ENCODE results near the gene ARID4B.
"Not testable (repeated sequence)": the region's sequence is repeated elsewhere in the genome, so short reads cannot be mapped to it uniquely, and the experiment has no call there.

Gene ARID4B

DNA sequence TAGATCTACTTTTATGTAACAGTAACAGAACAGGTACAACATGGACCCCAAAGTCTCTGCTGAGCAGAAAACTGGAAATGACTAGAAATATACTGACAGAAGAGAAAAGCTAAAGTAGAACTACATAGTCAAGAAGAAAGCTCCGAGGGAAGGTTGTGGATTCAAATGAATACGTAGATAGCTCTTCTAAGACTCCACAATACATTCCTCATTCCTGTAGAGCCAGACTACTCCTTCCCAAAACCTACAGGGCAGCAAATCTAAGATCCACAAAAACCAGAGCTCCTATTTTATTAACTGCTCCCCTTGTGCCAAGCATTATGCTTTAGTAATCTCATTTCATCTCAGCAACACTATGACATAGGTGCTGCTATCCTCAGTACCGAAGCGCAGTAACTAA lies 35.2 kb downstream of the ARID4B start:
- H3K4me3 ChIP-seq (ENCODE audit: low read length): no peak overlapping the region
- peaks cover 19% of the 10 kb centered on the region for H3K4me1 ChIP-seq (ENCODE audit: insufficient read depth, low read length)
- no peak overlapping the region for H3K9ac ChIP-seq (ENCODE audit: low read depth, low read length)
- no peak overlapping the region for H3K27ac ChIP-seq (ENCODE audit: low read depth, low read length)
- H3K27me3 ChIP-seq (ENCODE audit: insufficient read depth, low read length): no peaks in the 10 kb centered on the region
- peaks cover 3% of the 10 kb centered on the region for H3K9me3 ChIP-seq (ENCODE audit: insufficient read depth, low read depth, low read length)
- H3K36me3 ChIP-seq (ENCODE audit: insufficient read depth, low read length): peaks cover 1% of the 10 kb centered on the region; the same call in 1 of the 2 replicates
- 88% methylated on average over 4 of the region's 4 CpGs for WGBS

DNA sequence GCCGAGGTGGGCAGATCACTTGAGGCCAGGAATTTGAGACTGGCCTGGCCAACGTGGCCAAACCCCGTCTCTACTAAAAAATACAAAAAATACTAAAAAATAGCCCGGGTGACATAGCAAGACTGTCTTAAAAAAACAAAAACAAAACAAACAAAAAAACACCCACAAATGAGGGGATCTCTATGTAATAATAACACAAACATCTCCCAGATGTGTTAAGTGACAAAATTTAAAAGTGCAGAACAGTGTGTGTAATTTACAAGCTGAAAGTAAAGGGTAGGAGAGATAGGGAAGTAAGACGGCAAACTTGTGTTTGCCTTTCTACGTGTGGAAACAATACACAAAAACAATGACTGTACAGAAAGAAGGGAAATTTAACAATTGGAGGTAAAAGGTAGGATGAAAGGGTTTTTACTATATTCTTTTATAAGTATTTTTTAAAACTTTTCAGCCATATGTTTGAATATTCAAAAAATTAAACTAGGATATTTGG lies 36.3 kb downstream of the ARID4B start:
- Histone ChIP-seq H3K27ac (ENCODE audit: low read depth, low read length) (no peak overlapping the region), H3K4me1 (ENCODE audit: insufficient read depth, low read length) (peaks cover 30% of the 10 kb centered on the region), H3K36me3 (ENCODE audit: insufficient read depth, low read length) (no peaks in the 10 kb centered on the region), H3K9ac (ENCODE audit: low read depth, low read length) (no peak overlapping the region), H3K27me3 (ENCODE audit: insufficient read depth, low read length) (no peaks in the 10 kb centered on the region), H3K4me3 (ENCODE audit: low read length) (no peak overlapping the region), H3K9me3 (ENCODE audit: insufficient read depth, low read depth, low read length) (0 out of 2 replicates have a peak, but pooled peaks cover 3% of the 10 kb centered on the region)
- 95% methylated on average over 5 of the region's 6 CpGs for WGBS

DNA sequence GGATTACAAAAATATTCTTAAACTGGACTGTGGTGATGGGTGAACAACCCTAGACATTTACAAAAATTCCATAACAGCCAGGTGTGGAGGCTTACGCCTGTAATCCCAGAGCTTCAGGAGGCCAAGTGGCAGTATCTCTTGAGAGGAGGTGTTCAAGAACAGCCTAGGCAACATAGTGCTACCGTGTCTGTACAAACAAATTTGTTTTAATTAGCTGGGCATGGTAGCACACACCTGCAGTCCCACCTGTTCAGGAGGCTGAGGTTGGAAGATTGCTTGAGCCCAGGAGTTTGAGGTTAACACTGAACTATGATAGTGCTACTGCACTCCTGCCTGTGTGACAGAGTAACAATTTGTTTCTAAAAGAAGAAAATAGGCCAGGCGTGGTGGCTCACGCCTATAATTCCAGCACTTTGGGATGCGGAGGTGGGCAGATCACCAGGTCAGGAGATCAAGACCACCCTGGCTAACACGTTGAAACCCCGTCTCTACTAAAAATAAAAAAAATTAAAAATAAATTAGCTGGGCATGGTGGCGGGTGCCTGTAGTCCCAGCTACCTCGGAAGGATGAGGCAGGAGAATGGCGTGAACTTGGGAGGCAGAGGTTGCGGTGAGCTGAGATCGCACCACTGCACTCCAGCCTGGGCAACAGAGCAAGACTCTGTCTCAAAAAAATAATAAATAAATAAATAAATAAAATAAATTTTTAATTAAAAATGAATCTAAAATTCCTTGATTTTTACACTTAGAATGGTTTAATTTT lies 37.1 kb downstream of the ARID4B start:
- Histone ChIP-seq H3K4me3 (ENCODE audit: low read length) (no peak overlapping the region), H3K4me1 (ENCODE audit: insufficient read depth, low read length) (peaks cover 34% of the 10 kb centered on the region), H3K9me3 (ENCODE audit: insufficient read depth, low read depth, low read length) (no peaks in the 10 kb centered on the region), H3K9ac (ENCODE audit: low read depth, low read length) (no peak overlapping the region), H3K27me3 (ENCODE audit: insufficient read depth, low read length) (no peaks in the 10 kb centered on the region), H3K36me3 (ENCODE audit: insufficient read depth, low read length) (no peaks in the 10 kb centered on the region), H3K27ac (ENCODE audit: low read depth, low read length) (no peak overlapping the region)
- WGBS: 89% methylated on average over 11 of the region's 12 CpGs

DNA sequence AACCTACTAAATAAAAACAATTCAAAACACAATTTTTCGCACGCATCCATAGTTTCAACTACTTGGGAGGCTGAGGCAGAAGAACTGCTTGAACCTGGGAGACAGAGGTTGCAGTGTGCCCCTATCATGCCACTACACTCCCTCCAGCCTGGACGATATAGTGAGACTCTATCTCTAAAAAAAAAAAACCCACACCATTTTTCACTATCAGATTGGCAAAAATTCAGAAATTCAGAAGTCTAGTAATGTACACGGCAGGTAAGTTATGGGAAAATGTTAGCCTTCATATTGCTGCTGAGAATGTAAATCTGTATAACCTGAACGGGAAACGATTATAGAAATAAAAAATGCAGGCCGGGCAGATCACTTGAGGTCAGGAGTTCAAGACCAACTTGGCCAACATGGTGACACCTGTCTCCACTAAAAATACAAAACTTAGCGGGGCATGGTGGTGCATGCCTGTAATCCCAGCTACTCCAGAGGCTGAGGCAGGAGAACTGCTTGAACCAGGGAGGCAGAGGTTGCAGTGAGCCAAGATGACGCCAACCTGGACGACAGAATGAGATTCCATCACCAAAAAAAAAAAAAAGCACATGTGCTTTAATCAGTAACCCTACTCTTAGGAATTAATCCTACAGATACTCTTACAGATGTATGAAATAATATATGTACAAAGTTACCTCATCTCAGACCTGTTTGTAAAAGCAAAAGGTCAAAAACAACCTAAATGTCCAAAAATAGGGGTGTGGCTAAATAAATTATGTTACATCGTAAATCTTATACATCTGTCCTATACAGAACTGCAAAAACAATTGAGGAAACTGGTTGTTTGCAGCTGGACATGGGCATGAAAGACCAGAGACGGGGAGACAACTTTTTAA lies 37.9 kb downstream of the ARID4B start:
- H3K4me1 ChIP-seq (ENCODE audit: insufficient read depth, low read length): peaks cover 32% of the 10 kb centered on the region
- H3K9ac ChIP-seq (ENCODE audit: low read depth, low read length): no peak overlapping the region
- H3K36me3 ChIP-seq (ENCODE audit: insufficient read depth, low read length): no peaks in the 10 kb centered on the region
- WGBS: 95% methylated on average over 11 of the region's 12 CpGs
- H3K27me3 ChIP-seq (ENCODE audit: insufficient read depth, low read length): no peaks in the 10 kb centered on the region
- no peak overlapping the region for H3K27ac ChIP-seq (ENCODE audit: low read depth, low read length)
- no peaks in the 10 kb centered on the region for H3K9me3 ChIP-seq (ENCODE audit: insufficient read depth, low read depth, low read length)
- H3K4me3 ChIP-seq (ENCODE audit: low read length): no peak overlapping the region

DNA sequence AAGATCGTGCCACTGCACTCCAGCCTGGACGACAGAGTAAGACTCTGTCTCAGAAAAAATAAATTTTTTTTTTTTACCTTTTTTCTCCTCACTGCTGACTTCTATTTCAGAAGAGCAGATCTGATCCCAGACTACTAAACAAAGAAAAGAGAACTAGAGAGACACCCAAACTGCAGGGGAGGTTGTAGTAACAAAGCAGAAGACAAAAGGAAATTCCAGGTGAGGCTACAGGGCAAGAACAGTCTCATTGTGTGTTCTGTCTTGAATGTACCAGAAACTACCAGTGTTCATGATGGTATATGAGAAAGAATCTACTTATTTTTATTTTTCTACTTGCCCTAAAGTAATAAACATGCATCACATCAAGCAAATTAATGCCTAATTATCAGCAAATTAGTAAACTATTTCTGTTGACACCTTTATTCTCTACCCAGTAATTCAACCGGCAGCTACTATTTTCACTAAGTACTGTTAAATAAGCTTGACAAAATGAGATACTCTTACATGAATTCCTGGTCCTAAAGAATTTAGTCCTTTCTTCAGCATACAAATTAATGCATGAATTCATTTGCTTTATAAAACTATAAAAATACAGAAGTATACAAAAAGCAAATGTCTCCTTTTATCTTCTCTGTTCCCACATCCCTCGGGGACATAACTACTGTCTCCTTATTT lies 40.6 kb downstream of the ARID4B start:
- no peak overlapping the region; the same call in 1 of the 2 replicates for H3K27ac ChIP-seq (ENCODE audit: low read depth, low read length)
- peaks cover 27% of the 10 kb centered on the region for H3K4me1 ChIP-seq (ENCODE audit: insufficient read depth, low read length)
- H3K9me3 ChIP-seq (ENCODE audit: insufficient read depth, low read depth, low read length): no peaks in the 10 kb centered on the region
- H3K9ac ChIP-seq (ENCODE audit: low read depth, low read length): no peak overlapping the region
- no peaks in the 10 kb centered on the region for H3K27me3 ChIP-seq (ENCODE audit: insufficient read depth, low read length)
- H3K36me3 ChIP-seq (ENCODE audit: insufficient read depth, low read length): no peaks in the 10 kb centered on the region
- no peak overlapping the region for H3K4me3 ChIP-seq (ENCODE audit: low read length)
- WGBS: 94% methylated on average over 4 of the region's 4 CpGs

DNA sequence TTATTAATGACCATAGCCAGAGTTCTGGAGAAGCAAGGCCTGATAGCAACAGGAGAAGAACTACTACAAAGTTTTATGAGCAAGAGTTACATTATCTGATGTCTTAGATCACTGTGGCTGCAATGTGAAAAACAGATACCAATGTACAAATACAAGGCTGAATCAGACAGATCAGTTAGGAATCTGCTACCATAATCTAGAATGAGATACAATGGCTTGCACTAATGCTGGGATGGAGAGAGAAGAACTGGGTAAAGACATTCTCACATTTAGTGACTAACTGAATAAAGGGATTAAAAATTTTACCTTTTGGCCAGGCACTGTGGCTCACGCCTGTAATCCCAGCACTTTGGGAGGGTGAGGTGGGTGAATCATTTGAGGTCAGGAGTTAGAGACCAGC lies 41.3 kb downstream of the ARID4B start:
- Histone ChIP-seq H3K9me3 (ENCODE audit: insufficient read depth, low read depth, low read length) (no peaks in the 10 kb centered on the region), H3K4me1 (ENCODE audit: insufficient read depth, low read length) (peaks cover 33% of the 10 kb centered on the region), H3K27me3 (ENCODE audit: insufficient read depth, low read length) (no peaks in the 10 kb centered on the region), H3K36me3 (ENCODE audit: insufficient read depth, low read length) (no peaks in the 10 kb centered on the region), H3K4me3 (ENCODE audit: low read length) (no peak overlapping the region), H3K27ac (ENCODE audit: low read depth, low read length) (no peak overlapping the region; the same call in 1 of the 2 replicates), H3K9ac (ENCODE audit: low read depth, low read length) (no peak overlapping the region)
- 89% methylated on average over 1 of the region's 1 CpG for WGBS

DNA sequence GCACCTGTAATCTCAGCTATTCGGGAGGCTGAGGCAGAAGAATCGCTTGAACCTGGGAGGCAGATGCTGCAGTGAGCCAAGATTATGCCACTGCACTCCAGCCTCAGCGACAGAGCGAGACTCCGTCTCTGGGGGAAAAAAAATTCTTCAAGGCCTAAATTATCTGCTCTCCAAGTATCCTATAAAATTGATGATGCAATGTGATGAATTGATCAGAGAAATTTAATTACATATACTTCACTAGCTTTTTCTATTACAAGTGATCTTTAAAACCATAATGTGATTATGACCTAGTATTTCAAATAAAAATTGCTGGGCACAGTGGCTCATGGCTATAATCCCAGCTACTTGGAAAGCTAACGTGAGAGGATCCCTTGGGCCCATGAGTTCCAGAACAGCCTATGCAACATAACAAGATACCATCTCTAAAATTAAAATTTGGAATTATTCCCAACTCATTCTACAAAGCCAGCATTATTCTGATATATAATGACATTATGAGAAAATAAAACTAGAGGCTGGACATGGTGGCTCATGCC lies 43.7 kb downstream of the ARID4B start:
- no peaks in the 10 kb centered on the region for H3K36me3 ChIP-seq (ENCODE audit: insufficient read depth, low read length)
- WGBS: 96% methylated on average over 6 of the region's 6 CpGs
- peaks cover 52% of the 10 kb centered on the region for H3K4me1 ChIP-seq (ENCODE audit: insufficient read depth, low read length)
- H3K27ac ChIP-seq (ENCODE audit: low read depth, low read length): no peak overlapping the region
- H3K4me3 ChIP-seq (ENCODE audit: low read length): no peak overlapping the region
- no peaks in the 10 kb centered on the region for H3K27me3 ChIP-seq (ENCODE audit: insufficient read depth, low read length)
- no peak overlapping the region for H3K9ac ChIP-seq (ENCODE audit: low read depth, low read length)
- no peaks in the 10 kb centered on the region for H3K9me3 ChIP-seq (ENCODE audit: insufficient read depth, low read depth, low read length)

DNA sequence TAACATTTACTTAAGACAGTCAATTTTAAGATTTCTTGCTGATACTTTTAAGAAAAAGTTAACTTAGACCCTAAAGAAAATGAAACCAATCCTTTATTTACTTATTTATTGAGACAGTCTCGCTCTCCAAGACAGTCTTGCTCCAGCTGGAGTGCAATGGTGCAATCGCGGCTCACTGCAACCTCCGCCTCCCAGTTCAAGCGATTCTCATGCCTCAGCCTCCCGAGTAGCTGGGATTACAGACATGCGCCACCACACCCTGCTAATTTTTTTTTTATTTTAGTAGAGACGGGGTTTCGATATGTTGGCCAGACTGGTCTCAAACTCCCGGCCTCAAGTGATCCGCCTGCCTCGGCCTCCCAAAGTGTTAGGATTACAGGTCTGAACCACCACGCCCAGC lies 44.3 kb downstream of the ARID4B start:
- 96% methylated on average over 13 of the region's 13 CpGs for WGBS
- H3K9me3 ChIP-seq (ENCODE audit: insufficient read depth, low read depth, low read length); H3K4me3 ChIP-seq (ENCODE audit: low read length); H3K9ac ChIP-seq (ENCODE audit: low read depth, low read length); H3K36me3 ChIP-seq (ENCODE audit: insufficient read depth, low read length); H3K27me3 ChIP-seq (ENCODE audit: insufficient read depth, low read length); H3K27ac ChIP-seq (ENCODE audit: low read depth, low read length): not testable (repeated sequence)
- peaks cover 59% of the 10 kb centered on the region for H3K4me1 ChIP-seq (ENCODE audit: insufficient read depth, low read length)

DNA sequence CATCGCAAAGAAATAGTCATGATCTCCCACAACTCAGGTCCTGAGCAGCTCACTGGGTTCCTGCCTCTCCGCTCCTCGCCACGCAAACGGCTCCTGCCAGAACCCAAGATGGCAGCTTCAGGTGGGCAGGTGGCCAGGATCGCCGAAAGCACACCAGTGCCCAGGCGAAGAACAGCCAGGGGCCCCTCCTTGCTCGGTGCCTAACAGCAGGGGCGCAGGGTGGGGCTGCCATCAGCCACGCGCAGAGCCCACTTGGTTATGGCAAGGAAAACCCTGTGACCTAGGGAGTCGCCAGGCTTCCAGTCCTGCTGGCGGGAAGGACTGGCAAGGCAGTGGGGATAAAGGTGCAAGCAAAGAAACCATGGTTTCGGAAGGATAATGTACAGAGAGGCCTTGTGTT lies 47.5 kb downstream of the ARID4B start:
- Histone ChIP-seq H3K9ac (ENCODE audit: low read depth, low read length) (no peak overlapping the region), H3K4me1 (ENCODE audit: insufficient read depth, low read length) (peaks cover 35% of the 10 kb centered on the region), H3K4me3 (ENCODE audit: low read length) (no peak overlapping the region), H3K9me3 (ENCODE audit: insufficient read depth, low read depth, low read length) (no peaks in the 10 kb centered on the region), H3K27ac (ENCODE audit: low read depth, low read length) (no peak overlapping the region), H3K27me3 (ENCODE audit: insufficient read depth, low read length) (no peaks in the 10 kb centered on the region), H3K36me3 (ENCODE audit: insufficient read depth, low read length) (no peaks in the 10 kb centered on the region)
- WGBS: 92% methylated on average over 15 of the region's 15 CpGs

DNA sequence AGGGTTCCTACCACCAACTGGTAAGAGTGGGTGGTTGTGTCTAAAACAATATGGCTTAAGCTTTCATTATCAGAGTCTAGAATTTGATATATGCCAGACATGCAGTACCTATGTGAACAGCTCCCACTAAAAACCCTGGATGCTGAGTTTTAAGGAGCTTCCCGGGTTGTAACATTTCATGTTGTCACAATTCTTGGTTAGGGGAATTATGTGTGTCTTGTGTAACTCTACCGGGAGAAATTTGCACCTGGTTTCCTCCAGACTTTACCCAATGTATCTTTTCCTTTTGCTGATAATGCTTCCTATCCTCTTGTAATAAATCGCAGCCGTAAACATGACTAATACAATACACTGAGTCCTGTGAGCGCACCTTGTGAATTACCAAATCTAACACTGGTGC lies 48.3 kb downstream of the ARID4B start:
- H3K9me3 ChIP-seq (ENCODE audit: insufficient read depth, low read depth, low read length): no peaks in the 10 kb centered on the region
- WGBS: 86% methylated on average over 5 of the region's 5 CpGs
- peaks cover 35% of the 10 kb centered on the region for H3K4me1 ChIP-seq (ENCODE audit: insufficient read depth, low read length)
- no peaks in the 10 kb centered on the region for H3K27me3 ChIP-seq (ENCODE audit: insufficient read depth, low read length)
- no peaks in the 10 kb centered on the region for H3K36me3 ChIP-seq (ENCODE audit: insufficient read depth, low read length)
- no peak overlapping the region for H3K9ac ChIP-seq (ENCODE audit: low read depth, low read length)
- no peak overlapping the region for H3K4me3 ChIP-seq (ENCODE audit: low read length)
- no peak overlapping the region for H3K27ac ChIP-seq (ENCODE audit: low read depth, low read length)

DNA sequence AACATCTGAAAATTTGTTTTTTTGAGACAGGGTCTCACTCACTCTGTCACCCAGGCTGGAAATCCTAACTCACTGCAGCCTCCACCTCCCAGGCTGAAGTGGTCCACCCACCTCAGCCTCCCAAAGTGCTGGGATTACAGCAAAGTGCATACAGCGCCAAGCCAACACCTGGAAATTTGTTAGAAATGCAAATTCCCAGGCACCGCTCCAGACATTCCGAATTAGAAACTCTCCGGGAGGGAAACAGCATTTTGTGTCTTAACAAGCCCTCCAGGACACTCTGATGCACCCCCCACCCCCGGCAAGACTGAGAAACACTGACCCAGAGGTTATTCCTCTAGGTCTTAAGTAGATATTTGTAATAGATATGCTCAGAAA lies 49.1 kb downstream of the ARID4B start:
- Histone ChIP-seq H3K27ac (ENCODE audit: low read depth, low read length) (no peak overlapping the region), H3K9ac (ENCODE audit: low read depth, low read length) (no peak overlapping the region), H3K36me3 (ENCODE audit: insufficient read depth, low read length) (no peaks in the 10 kb centered on the region), H3K9me3 (ENCODE audit: insufficient read depth, low read depth, low read length) (no peaks in the 10 kb centered on the region), H3K4me3 (ENCODE audit: low read length) (no peak overlapping the region), H3K27me3 (ENCODE audit: insufficient read depth, low read length) (no peaks in the 10 kb centered on the region), H3K4me1 (ENCODE audit: insufficient read depth, low read length) (peaks cover 35% of the 10 kb centered on the region)
- WGBS: 47% methylated on average over 5 of the region's 5 CpGs
